ENCODE data around the gene KDM3A.

DNA sequence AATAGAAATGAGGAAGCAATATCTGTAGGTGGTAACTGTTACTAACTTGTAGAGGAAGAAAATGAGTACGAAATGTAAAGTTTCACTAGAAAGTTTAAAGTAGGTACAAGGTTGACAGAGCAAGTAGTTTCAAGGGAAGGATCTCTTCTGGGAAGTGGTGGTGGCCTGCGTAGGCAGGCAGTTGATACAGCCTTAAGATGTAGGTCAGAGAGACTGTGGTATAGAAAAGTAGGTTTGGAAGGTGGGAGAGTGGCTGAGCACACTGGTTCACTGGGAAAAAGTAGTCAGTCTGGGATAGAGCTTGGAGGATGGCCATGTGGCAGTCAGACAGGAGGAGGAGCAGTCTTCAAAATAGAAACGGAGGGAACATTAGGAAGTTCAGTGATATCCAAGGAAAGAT, 23.5 kb downstream of the KDM3A start:
- TF ChIP-seq POLR2AphosphoS5 (IDR thresholded peaks at IDR 0.05; ENCODE audit: borderline replicate concordance, low read depth, low read length) (no peak), EZH2 (IDR thresholded peaks at IDR 0.05) (no peak)
